ENCODE results near the gene BAD. TPM values are rescaled to one million over a fixed set of nuclear protein-coding genes. Genes with fewer than 3 reads are reported as not detected.
A peak's percentile ranks its signal among the peaks of the same experiment; 100 is the strongest.

BAD gene
- total and polyA plus RNA-seq, 2 of the 13 experiments (the other 11 are each of a cell fraction or from before 2014, with no cell fraction given) = 17.9 to 28.5 TPM

- TF ChIP-seq ZBTB43 (CRISPR knock-in tag; conservative IDR thresholded peaks at IDR 0.05) (no peak; the same call in 1 of the 2 replicates), ZNF572 (CRISPR knock-in tag; IDR thresholded peaks at IDR 0.05) (0 out of 2 replicates have a peak, but pooled peaks have one; percentile 19), HMG20B (CRISPR knock-in tag; conservative IDR thresholded peaks at IDR 0.05) (no peak), POLR2AphosphoS2 (IDR thresholded peaks at IDR 0.05; ENCODE audit: low read depth, low read length) (no peak), TAF1 (CRISPR knock-in tag; IDR thresholded peaks at IDR 0.05) (0 out of 2 replicates have a peak, but pooled peaks have one; percentile 18), CREM (IDR thresholded peaks at IDR 0.05) (no peak), CREM (CRISPR knock-in tag; IDR thresholded peaks at IDR 0.05) (no peak), AGO1 (IDR thresholded peaks at IDR 0.05; ENCODE audit: low read depth, low read length, poor library complexity, severe bottlenecking) (peak; percentile 6), ARID4A (CRISPR knock-in tag; IDR thresholded peaks at IDR 0.05; ENCODE audit: borderline replicate concordance) (no peak; the same call in 1 of the 2 replicates), GMEB1 (CRISPR knock-in tag; IDR thresholded peaks at IDR 0.05; ENCODE audit: borderline replicate concordance) (no peak), ZNF446 (CRISPR knock-in tag; IDR thresholded peaks at IDR 0.05) (no peak), POGZ (CRISPR knock-in tag; IDR thresholded peaks at IDR 0.05) (no peak), ZNF598 (CRISPR knock-in tag; IDR thresholded peaks at IDR 0.05; ENCODE audit: borderline replicate concordance) (0 out of 2 replicates have a peak, but pooled peaks have one; percentile 13), NCOR1 (IDR thresholded peaks at IDR 0.05; ENCODE audit: borderline replicate concordance, low read length) (no peak), CCAR2 (optimal IDR thresholded peaks at IDR 0.05; ENCODE audit: low read depth, low read length) (no peak), ADNP (CRISPR knock-in tag; IDR thresholded peaks at IDR 0.05) (no peak), DMAP1 (CRISPR knock-in tag; IDR thresholded peaks at IDR 0.05) (0 out of 2 replicates have a peak, but pooled peaks have one; percentile 10), ZC3H13 (CRISPR knock-in tag; IDR thresholded peaks at IDR 0.05) (no peak), ZNF44 (CRISPR knock-in tag; IDR thresholded peaks at IDR 0.05) (no peak), ZNF839 (CRISPR knock-in tag; IDR thresholded peaks at IDR 0.05; ENCODE audit: borderline replicate concordance) (0 out of 2 replicates have a peak, but pooled peaks have one; percentile 33), ZNF124 (CRISPR knock-in tag; IDR thresholded peaks at IDR 0.05) (no peak; the same call in 1 of the 2 replicates), ZNF770 (CRISPR knock-in tag; IDR thresholded peaks at IDR 0.05) (no peak), ZFX (CRISPR knock-in tag; IDR thresholded peaks at IDR 0.05; ENCODE audit: low read depth) (peak; percentile 20; the same call in 1 of the 2 replicates)
These were observed 22.1 kb upstream of the BAD start (continued) for GRCh38 chr11:64306563-64306875.
